Keratinocyte (primary cell): ENCODE results near the gene GRIA4. TPM values are rescaled to one million over a fixed set of nuclear protein-coding genes. Genes with fewer than 3 reads are reported as not detected.
"Not testable (repeated sequence)": the region's sequence is repeated elsewhere in the genome, so short reads cannot be mapped to it uniquely, and the experiment has no call there.

Experiments
- DNase-seq: peaks from one replicate; pipeline ENCODE4 v3.0.0-alpha.2; 2011; ENCODE audit warnings: low read depth, missing footprints, low spot score
- FAIRE-seq: peaks from 2 replicates; lab custom pipeline; 2011; peaks lifted over from hg19 to GRCh38; lab: Jason Lieb, UNC
- H2AFZ ChIP-seq: 2 replicates; pipeline ENCODE4 v1.6.0; 2012; ENCODE audit warnings: low read length, control low read depth, inconsistent platforms; ENCODE audit not compliant: control insufficient read depth
- H3K27ac ChIP-seq: 2 replicates; pipeline ENCODE4 v1.5.1; 2011; ENCODE audit warnings: low read length; ENCODE audit not compliant: control insufficient read depth, insufficient read depth
- H3K27me3 ChIP-seq: 3 replicates; pipeline ENCODE4 v1.6.0; 2011; ENCODE audit warnings: low read length; ENCODE audit not compliant: control insufficient read depth, insufficient read depth; ENCODE audit errors: extremely low read depth
- H3K36me3 ChIP-seq, 2 experiments: 2 replicates in 1 of 2; 3 replicates in 1 of 2; pipeline ENCODE4 v1.5.1; 2011; ENCODE audit warnings: low read length in 2 of 2, mild to moderate bottlenecking in 1 of 2; ENCODE audit not compliant: control insufficient read depth in 2 of 2, insufficient read depth in 2 of 2; ENCODE audit errors: extremely low read depth in 1 of 2
- H3K4me1 ChIP-seq: 3 replicates; pipeline ENCODE4 v1.5.1; 2011; ENCODE audit warnings: low read length; ENCODE audit not compliant: control insufficient read depth, insufficient read depth; ENCODE audit errors: extremely low read depth
- H3K4me2 ChIP-seq: 3 replicates; pipeline ENCODE4 v1.6.0; 2011; ENCODE audit warnings: low read depth, low read length; ENCODE audit not compliant: control insufficient read depth, insufficient read depth; ENCODE audit errors: extremely low read depth
- H3K4me3 ChIP-seq, 3 experiments: fragments of 200-600 bp in 1 of 3; sonication (generic) in 1 of 3; 2 replicates in 2 of 3; 3 replicates in 1 of 3; pipeline ENCODE4 v1.5.1; 2011 to 2016; ENCODE audit warnings: low read length in 3 of 3, mild to moderate bottlenecking in 3 of 3, control low read depth in 2 of 3, inconsistent platforms in 1 of 3, low read depth in 1 of 3, mixed read lengths in 1 of 3, mixed run types in 1 of 3, moderate library complexity in 1 of 3; ENCODE audit not compliant: control insufficient read depth in 2 of 3, insufficient read depth in 2 of 3; ENCODE audit errors: extremely low read depth in 1 of 3
- H3K79me2 ChIP-seq: 2 replicates; pipeline ENCODE4 v1.6.0; 2012; ENCODE audit warnings: low read length; ENCODE audit not compliant: control insufficient read depth, insufficient read depth
- H3K9ac ChIP-seq: 3 replicates; pipeline ENCODE4 v1.6.0; 2011; ENCODE audit warnings: low read length; ENCODE audit not compliant: control insufficient read depth, insufficient read depth; ENCODE audit errors: extremely low read depth
- H3K9me1 ChIP-seq: 3 replicates; pipeline ENCODE4 v1.6.0; 2011; ENCODE audit warnings: low read length; ENCODE audit not compliant: control insufficient read depth, insufficient read depth; ENCODE audit errors: extremely low read depth
- H3K9me3 ChIP-seq: 2 replicates; pipeline ENCODE4 v1.5.1; 2012; ENCODE audit warnings: low read depth, low read length; ENCODE audit not compliant: control insufficient read depth
- H4K20me1 ChIP-seq: 3 replicates; pipeline ENCODE4 v1.6.0; 2011; ENCODE audit warnings: low read length; ENCODE audit not compliant: control insufficient read depth, insufficient read depth; ENCODE audit errors: extremely low read depth
- CTCF ChIP-seq, 3 experiments: IDR thresholded peaks in 1 of 3; conservative IDR thresholded peaks in 1 of 3; optimal IDR thresholded peaks in 1 of 3; 2 replicates in 2 of 3; 3 replicates in 1 of 3; pipeline versions ENCODE3 to v1.5.1; 2011; ENCODE audit warnings: low read length in 3 of 3, mild to moderate bottlenecking in 3 of 3, moderate library complexity in 2 of 3, control low read depth in 1 of 3, inconsistent platforms in 1 of 3; ENCODE audit not compliant: insufficient read depth in 2 of 3; ENCODE audit errors: extremely low read depth in 1 of 3
- EZH2 ChIP-seq: IDR thresholded peaks from one replicate; pipeline ENCODE4 v1.6.1; 2012; ENCODE audit warnings: inconsistent platforms, mild to moderate bottlenecking, low read length, moderate library complexity
- dilution Hi-C: fragments of 300-500 bp; cut with MboI; formaldehyde crosslinking; loops from one replicate; pipeline ENCODE4 v1.7.0; 2020; ENCODE audit warnings: low sequenced_read_pairs; ENCODE audit not compliant: extremely low pct_ligation_motif_present
- polyA plus RNA-seq, 5 experiments: library from polyadenylated mRNA; depleted of rRNA in 3 of 5; stranded (reverse) in 3 of 5; stranded (forward) in 1 of 5; unstranded in 1 of 5; fragments of >200 nt; gene quantifications; 1 replicate in 1 of 5; 2 replicates in 3 of 5; 3 replicates in 1 of 5; pipeline versions ENCODE4 v1.2.1 to v1.2.3, GENCODE V29; 2011 to 2012; ENCODE audit warnings: missing spikeins in 2 of 5, low read depth in 1 of 5, low replicate concordance in 1 of 5

The GRIA4 gene
- polyA plus RNA-seq, 1 donor (not counting 4 experiments of a cell fraction or from before 2014, with no cell fraction given), result not detected

- no peak overlapping the region for H3K4me2 ChIP-seq
- H4K20me1 ChIP-seq, result no peaks in the 10 kb centered on the region
- TF ChIP-seq EZH2, result no peak
- no peaks in the 10 kb centered on the region for H3K4me1 ChIP-seq
- H2AFZ ChIP-seq, result no peak overlapping the region
- dilution Hi-C loops, result no loop called here
- no peak overlapping the region for H3K27ac ChIP-seq
- H3K9me1 ChIP-seq, result no peaks in the 10 kb centered on the region
- no peaks in the 10 kb centered on the region for H3K36me3 ChIP-seq
- no peaks in the 10 kb centered on the region for H3K79me2 ChIP-seq
- no peak for DNase-seq
- H3K9ac ChIP-seq, result no peak overlapping the region
- no peaks in the 10 kb centered on the region for H3K27me3 ChIP-seq
- H3K4me3 ChIP-seq, result no peak overlapping the region
- no peak for FAIRE-seq
- H3K9me3 ChIP-seq, result no peaks in the 10 kb centered on the region
Measured at GRCh38 chr11:105763594-105763993, 153.7 kb downstream of the GRIA4 start.

GRCh38 chr11:105767931-105768330 is 158.1 kb downstream of the GRIA4 start:
- no peak overlapping the region for H3K9ac ChIP-seq
- H3K4me1 ChIP-seq, result no peaks in the 10 kb centered on the region
- no peak for TF ChIP-seq CTCF (optimal IDR thresholded peaks at IDR 0.05 in 1 of 3, IDR thresholded peaks at IDR 0.05 in 1 of 3, conservative IDR thresholded peaks at IDR 0.05 in 1 of 3; ENCODE audit: extremely low read depth in 1 of 3, insufficient read depth in 2 of 3, low read length in 3 of 3)
- no peak overlapping the region for H3K4me3 ChIP-seq
- no peaks in the 10 kb centered on the region for H3K9me3 ChIP-seq
- no peak for FAIRE-seq
- H4K20me1 ChIP-seq, result no peaks in the 10 kb centered on the region
- H2AFZ ChIP-seq, result no peak overlapping the region
- dilution Hi-C loops, result no loop called here
- H3K79me2 ChIP-seq, result no peaks in the 10 kb centered on the region
- H3K36me3 ChIP-seq, result no peaks in the 10 kb centered on the region
- H3K27ac ChIP-seq, result no peak overlapping the region
- no peaks in the 10 kb centered on the region for H3K9me1 ChIP-seq
- DNase-seq, result no peak
- H3K4me2 ChIP-seq, result no peak overlapping the region
- no peaks in the 10 kb centered on the region for H3K27me3 ChIP-seq

- Histone ChIP-seq H2AFZ (no peak overlapping the region), H3K27ac (no peak overlapping the region), H3K27me3 (no peaks in the 10 kb centered on the region), H3K4me1 (no peaks in the 10 kb centered on the region), H3K9me1 (no peaks in the 10 kb centered on the region), H3K9me3 (no peaks in the 10 kb centered on the region), H3K9ac (no peak overlapping the region), H3K4me2 (no peak overlapping the region), H3K36me3 (no peaks in the 10 kb centered on the region), H3K79me2 (no peaks in the 10 kb centered on the region), H4K20me1 (no peaks in the 10 kb centered on the region), H3K4me3 (no peak overlapping the region)
- DNase-seq (no peak), FAIRE-seq (no peak)
- dilution Hi-C loops, result no loop called here
- TF ChIP-seq CTCF (optimal IDR thresholded peaks at IDR 0.05 in 1 of 3, IDR thresholded peaks at IDR 0.05 in 1 of 3, conservative IDR thresholded peaks at IDR 0.05 in 1 of 3; ENCODE audit: extremely low read depth in 1 of 3, insufficient read depth in 2 of 3, low read length in 3 of 3) (no peak), EZH2 (no peak)
Measured at GRCh38 chr11:105769627-105770026, 159.8 kb downstream of the GRIA4 start.

- dilution Hi-C loops, H2AFZ ChIP-seq, H3K79me2 ChIP-seq, H3K4me3 ChIP-seq, DNase-seq, H3K27ac ChIP-seq, FAIRE-seq, H3K4me2 ChIP-seq, H3K9me1 ChIP-seq, H3K36me3 ChIP-seq, H3K9ac ChIP-seq, H3K9me3 ChIP-seq, H3K27me3 ChIP-seq, H3K4me1 ChIP-seq, H4K20me1 ChIP-seq: not testable (repeated sequence)
Measured at GRCh38 chr11:105773452-105773851, 163.6 kb downstream of the GRIA4 start.
